Hematopoietic multipotent progenitor cell treated with erythropoietin and hydrocortisone succinate and interleukin-3 and kit ligand, for 8 days (in vitro differentiated cells): ENCODE results near the gene JCAD.

Source experiments
- DNase-seq: peaks from one replicate; pipeline ENCODE4 v3.0.0-alpha.2; 2015

Gene JCAD

GRCh38 chr10:30072068-30072467 lies 12.7 kb upstream of the JCAD start:
- DNase-seq = no peak

- peak; percentile 46 for DNase-seq
Observed at GRCh38 chr10:30070001-30070685, 10.8 kb upstream of the JCAD start.

- DNase-seq = no peak
Observed at GRCh38 chr10:30068492-30069223, 9.3 kb upstream of the JCAD start.

- DNase-seq = no peak
Observed at GRCh38 chr10:30063099-30063498, 3.7 kb upstream of the JCAD start.

GRCh38 chr10:30062582-30062981 lies 3.2 kb upstream of the JCAD start:
- DNase-seq = no peak

GRCh38 chr10:30062090-30062489 lies 2.7 kb upstream of the JCAD start:
- no peak for DNase-seq

GRCh38 chr10:30058570-30059132 lies 735 bp downstream of the JCAD start:
- DNase-seq = no peak

- DNase-seq = no peak
Observed at GRCh38 chr10:30057894-30058556, 1.4 kb downstream of the JCAD start.

- no peak for DNase-seq
Observed at GRCh38 chr10:30057421-30057841, 2.0 kb downstream of the JCAD start.

GRCh38 chr10:30056767-30057355 lies 2.5 kb downstream of the JCAD start:
- no peak for DNase-seq

GRCh38 chr10:30056281-30056680 lies 3.1 kb downstream of the JCAD start:
- DNase-seq = no peak

GRCh38 chr10:30055226-30055662 lies 4.1 kb downstream of the JCAD start:
- DNase-seq = no peak

- no peak for DNase-seq
Observed at GRCh38 chr10:30052062-30052461, 7.3 kb downstream of the JCAD start.

- DNase-seq = no peak
Observed at GRCh38 chr10:30051220-30051619, 8.2 kb downstream of the JCAD start.

- DNase-seq = no peak
Observed at GRCh38 chr10:30050411-30050810, 9.0 kb downstream of the JCAD start.

- DNase-seq = no peak
Observed at GRCh38 chr10:30048768-30049517, 10.4 kb downstream of the JCAD start.

GRCh38 chr10:30047924-30048531 lies 11.4 kb downstream of the JCAD start:
- DNase-seq = no peak

GRCh38 chr10:30047430-30047829 lies 12.0 kb downstream of the JCAD start:
- DNase-seq = no peak

- DNase-seq = no peak
Observed at GRCh38 chr10:30046476-30046875, 12.9 kb downstream of the JCAD start.

GRCh38 chr10:30045961-30046360 lies 13.4 kb downstream of the JCAD start:
- DNase-seq = no peak

- no peak for DNase-seq
Observed at GRCh38 chr10:30043476-30044270, 15.7 kb downstream of the JCAD start.
